Lower leg skin (tissue), 3 donors: ENCODE measurements around the gene PCP4L1.
"Not testable (repeated sequence)": the region's sequence is repeated elsewhere in the genome, so short reads cannot be mapped to it uniquely, and the experiment has no call there.

ENCODE experiments used
- CTCF ChIP-seq, 3 donors: fragments of 450-650 bp; IDR thresholded peaks; one replicate each; pipeline ENCODE4 v1.5.1; 2016; ENCODE audit warnings: antibody characterized with exemption in 3 of 3, mild to moderate bottlenecking in 3 of 3, moderate library complexity in 2 of 3
- POLR2A ChIP-seq, 2 donors: fragments of 450-650 bp; IDR thresholded peaks; one replicate each; pipeline ENCODE4 v1.6.1; 2016 to 2017; ENCODE audit warnings: antibody characterized with exemption in 2 of 2, mild to moderate bottlenecking in 1 of 2, moderate library complexity in 1 of 2

GRCh38 chr1:161224695-161225087 is 33.9 kb upstream of the PCP4L1 start:
- not testable (repeated sequence) for TF ChIP-seq CTCF, POLR2A (IDR thresholded peaks at IDR 0.05)
